OCI-LY1 (cell line): ENCODE results near the gene SNAI1.
A peak's percentile ranks its signal among the peaks of the same experiment; 100 is the strongest.

Experiments
- H2AFZ ChIP-seq: fragments of 200-600 bp; sonication (generic), shearing (Covaris generic); 2 replicates; pipeline ENCODE4 v1.6.0; 2014; ENCODE audit warnings: antibody characterized with exemption, mild to moderate bottlenecking, low read length
- H3F3A ChIP-seq: fragments of 200-600 bp; sonication (generic), shearing (Covaris generic); 2 replicates; pipeline ENCODE4 v1.6.0; 2014; ENCODE audit warnings: mild to moderate bottlenecking, antibody characterized with exemption, low read length, moderate library complexity; ENCODE audit not compliant: insufficient read depth
- H3K27ac ChIP-seq: fragments of 200-600 bp; sonication (generic); 2 replicates; pipeline ENCODE4 v1.5.1; 2014; ENCODE audit warnings: low read length, mixed run types, mild to moderate bottlenecking, low read depth; ENCODE audit not compliant: poor library complexity, severe bottlenecking
- H3K27me3 ChIP-seq: fragments of 200-600 bp; sonication (generic); 2 replicates; pipeline ENCODE4 v1.6.0; 2014; ENCODE audit warnings: antibody characterized with exemption, mild to moderate bottlenecking, low read length, moderate library complexity; ENCODE audit not compliant: insufficient read depth
- H3K36me3 ChIP-seq: fragments of 200-600 bp; sonication (generic); 2 replicates; pipeline ENCODE4 v1.6.1; 2014; ENCODE audit warnings: mild to moderate bottlenecking, antibody characterized with exemption, low read length, moderate library complexity, mixed read lengths; ENCODE audit not compliant: insufficient read depth
- H3K4me1 ChIP-seq: fragments of 200-600 bp; sonication (generic); 2 replicates; pipeline ENCODE4 v1.5.1; 2014; ENCODE audit warnings: mild to moderate bottlenecking, low read length, moderate library complexity; ENCODE audit not compliant: insufficient read depth, severe bottlenecking
- H3K4me2 ChIP-seq: fragments of 200-600 bp; sonication (generic), shearing (Covaris generic); 2 replicates; pipeline ENCODE4 v1.6.1; 2014; ENCODE audit warnings: low read length
- H3K4me3 ChIP-seq: fragments of 200-600 bp; sonication (generic); 2 replicates; pipeline ENCODE4 v1.5.1; 2014; ENCODE audit warnings: low read length, low read depth, mild to moderate bottlenecking, mixed read lengths; ENCODE audit not compliant: poor library complexity, severe bottlenecking
- H3K79me2 ChIP-seq: fragments of 200-600 bp; shearing (Covaris generic); 2 replicates; pipeline ENCODE4 v1.6.1; 2016; ENCODE audit warnings: mixed run types, low read length, mixed read lengths; ENCODE audit not compliant: insufficient read depth
- H3K9ac ChIP-seq: fragments of 200-600 bp; sonication (generic), shearing (Covaris generic); 2 replicates; pipeline ENCODE4 v1.6.1; 2014; ENCODE audit warnings: mild to moderate bottlenecking, low read length, mixed read lengths
- H3K9me2 ChIP-seq: fragments of 200-600 bp; sonication (generic), shearing (Covaris generic); 2 replicates; pipeline ENCODE4 v1.6.1; 2014; ENCODE audit warnings: low read depth, mild to moderate bottlenecking, low read length, mixed read lengths
- H3K9me3 ChIP-seq: fragments of 200-600 bp; shearing (Covaris generic); 2 replicates; pipeline ENCODE4 v1.6.1; 2014; ENCODE audit warnings: low read length, mixed read lengths
- H4K20me1 ChIP-seq: fragments of 200-600 bp; sonication (generic), shearing (Covaris generic); 2 replicates; pipeline ENCODE4 v1.6.0; 2016; ENCODE audit warnings: mild to moderate bottlenecking, low read length; ENCODE audit not compliant: insufficient read depth
- EZH2 ChIP-seq: fragments of 200-600 bp; sonication (generic), shearing (Covaris generic); IDR thresholded peaks from 2 replicates; pipeline ENCODE4 v1.8.0; 2017; ENCODE audit warnings: borderline replicate concordance, mixed run types, mild to moderate bottlenecking, antibody characterized with exemption, low read length, moderate library complexity, mixed read lengths
- TF ChIP-seq, protein P1 (sequence below): fragments of 200-600 bp; sonication (generic), shearing (Covaris generic); IDR thresholded peaks from 2 replicates; pipeline ENCODE4 v1.5.1; 2017; ENCODE audit warnings: mild to moderate bottlenecking, antibody characterized with exemption, low read length, moderate library complexity, mixed read lengths

Gene SNAI1

DNA sequence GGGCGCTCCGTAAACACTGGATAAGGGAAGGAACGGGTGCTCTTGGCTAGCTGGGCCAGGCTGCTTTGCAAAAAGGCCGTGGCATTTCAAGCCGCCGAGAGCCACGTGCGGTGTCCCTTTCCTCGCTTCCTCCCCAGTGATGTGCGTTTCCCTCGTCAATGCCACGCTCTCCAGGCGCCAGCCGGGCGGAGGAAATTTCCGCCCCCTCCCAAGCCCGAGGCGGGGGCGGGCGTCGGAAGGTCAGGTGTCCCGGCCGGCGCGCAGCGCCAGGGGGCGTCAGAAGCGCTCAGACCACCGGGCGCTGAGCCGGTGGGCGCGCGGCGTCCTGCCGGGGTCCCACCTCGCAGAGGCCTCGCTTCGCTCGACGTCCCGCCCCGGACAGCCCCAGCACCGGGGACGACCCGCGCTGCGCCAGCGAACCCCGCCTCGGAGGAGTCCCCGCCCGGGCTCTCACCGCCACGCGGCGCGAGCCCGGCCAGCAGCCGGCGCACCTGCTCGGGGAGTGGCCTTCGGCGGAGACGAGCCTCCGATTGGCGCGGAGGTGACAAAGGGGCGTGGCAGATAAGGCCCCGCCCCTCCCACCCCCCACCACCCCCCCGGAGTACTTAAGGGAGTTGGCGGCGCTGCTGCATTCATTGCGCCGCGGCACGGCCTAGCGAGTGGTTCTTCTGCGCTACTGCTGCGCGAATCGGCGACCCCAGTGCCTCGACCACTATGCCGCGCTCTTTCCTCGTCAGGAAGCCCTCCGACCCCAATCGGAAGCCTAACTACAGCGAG is at the start of gene SNAI1:
TSS of gene SNAI1 (plus strand) at position 635 of the 777 bp plus-strand sequence. CDS start at position 715, 80 bp downstream.
- peak within 1 kb of the TSS; percentile 61 for H3K9ac ChIP-seq
- no peaks in the 10 kb centered on the region; the same call in 1 of the 2 replicates for H3K27me3 ChIP-seq
- no peaks in the 10 kb centered on the region for H4K20me1 ChIP-seq
- H3K79me2 ChIP-seq = no peaks in the 10 kb centered on the region
- no peaks in the 10 kb centered on the region for H3K36me3 ChIP-seq
- no peaks in the 10 kb centered on the region for H3F3A ChIP-seq
- peak within 1 kb of the TSS; percentile 23 for H3K27ac ChIP-seq
- H2AFZ ChIP-seq = 0 out of 2 replicates have a peak within 1 kb of the TSS, but pooled peaks have one; percentile 30
- H3K4me2 ChIP-seq = peak within 1 kb of the TSS; percentile 88
- TF ChIP-seq EZH2 = no peak
- TF ChIP-seq, protein P1, sequence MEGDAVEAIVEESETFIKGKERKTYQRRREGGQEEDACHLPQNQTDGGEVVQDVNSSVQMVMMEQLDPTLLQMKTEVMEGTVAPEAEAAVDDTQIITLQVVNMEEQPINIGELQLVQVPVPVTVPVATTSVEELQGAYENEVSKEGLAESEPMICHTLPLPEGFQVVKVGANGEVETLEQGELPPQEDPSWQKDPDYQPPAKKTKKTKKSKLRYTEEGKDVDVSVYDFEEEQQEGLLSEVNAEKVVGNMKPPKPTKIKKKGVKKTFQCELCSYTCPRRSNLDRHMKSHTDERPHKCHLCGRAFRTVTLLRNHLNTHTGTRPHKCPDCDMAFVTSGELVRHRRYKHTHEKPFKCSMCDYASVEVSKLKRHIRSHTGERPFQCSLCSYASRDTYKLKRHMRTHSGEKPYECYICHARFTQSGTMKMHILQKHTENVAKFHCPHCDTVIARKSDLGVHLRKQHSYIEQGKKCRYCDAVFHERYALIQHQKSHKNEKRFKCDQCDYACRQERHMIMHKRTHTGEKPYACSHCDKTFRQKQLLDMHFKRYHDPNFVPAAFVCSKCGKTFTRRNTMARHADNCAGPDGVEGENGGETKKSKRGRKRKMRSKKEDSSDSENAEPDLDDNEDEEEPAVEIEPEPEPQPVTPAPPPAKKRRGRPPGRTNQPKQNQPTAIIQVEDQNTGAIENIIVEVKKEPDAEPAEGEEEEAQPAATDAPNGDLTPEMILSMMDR = peak; percentile 64
- H3K9me3 ChIP-seq = no peaks in the 10 kb centered on the region
- peak within 1 kb of the TSS; percentile 57 for H3K4me3 ChIP-seq
- peaks cover 41% of the 10 kb centered on the region for H3K4me1 ChIP-seq
- no peaks in the 10 kb centered on the region for H3K9me2 ChIP-seq

DNA sequence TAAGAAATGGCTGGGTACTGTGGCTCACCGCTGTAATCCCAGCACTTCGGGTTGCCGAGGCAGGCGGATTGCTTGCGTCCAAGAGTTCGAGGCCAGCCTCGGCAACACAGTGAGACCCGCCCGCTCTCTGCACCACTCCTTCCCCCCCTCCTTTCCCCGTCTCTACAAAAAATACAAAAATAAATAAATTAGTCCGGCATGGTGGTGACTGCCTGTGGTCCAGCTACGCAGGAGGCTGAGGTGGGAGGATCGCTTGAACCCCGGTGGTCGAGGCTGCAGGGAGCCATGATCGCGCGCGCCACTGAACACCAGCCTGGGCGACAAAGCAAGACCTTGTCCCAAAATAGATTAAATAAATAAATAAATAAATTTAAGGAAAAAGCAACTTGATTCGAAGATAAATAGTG is 47.0 kb upstream of the SNAI1 start:
- Histone ChIP-seq H3K27ac (peak overlapping the region; percentile 68), H3K9me2 (no peaks in the 10 kb centered on the region), H3K27me3 (no peaks in the 10 kb centered on the region), H3K4me2 (peak overlapping the region; percentile 60), H2AFZ (peak overlapping the region; percentile 80; the same call in 1 of the 2 replicates), H3K36me3 (peaks cover 14% of the 10 kb centered on the region; the same call in 1 of the 2 replicates), H3K9me3 (no peaks in the 10 kb centered on the region), H3K79me2 (peaks cover 38% of the 10 kb centered on the region), H3K9ac (peak overlapping the region; percentile 39), H3K4me1 (peaks cover 40% of the 10 kb centered on the region), H3F3A (peaks cover 12% of the 10 kb centered on the region), H3K4me3 (peak overlapping the region; percentile 92), H4K20me1 (no peaks in the 10 kb centered on the region)
- TF ChIP-seq, protein P1 = no peak
- TF ChIP-seq EZH2 = no peak

DNA sequence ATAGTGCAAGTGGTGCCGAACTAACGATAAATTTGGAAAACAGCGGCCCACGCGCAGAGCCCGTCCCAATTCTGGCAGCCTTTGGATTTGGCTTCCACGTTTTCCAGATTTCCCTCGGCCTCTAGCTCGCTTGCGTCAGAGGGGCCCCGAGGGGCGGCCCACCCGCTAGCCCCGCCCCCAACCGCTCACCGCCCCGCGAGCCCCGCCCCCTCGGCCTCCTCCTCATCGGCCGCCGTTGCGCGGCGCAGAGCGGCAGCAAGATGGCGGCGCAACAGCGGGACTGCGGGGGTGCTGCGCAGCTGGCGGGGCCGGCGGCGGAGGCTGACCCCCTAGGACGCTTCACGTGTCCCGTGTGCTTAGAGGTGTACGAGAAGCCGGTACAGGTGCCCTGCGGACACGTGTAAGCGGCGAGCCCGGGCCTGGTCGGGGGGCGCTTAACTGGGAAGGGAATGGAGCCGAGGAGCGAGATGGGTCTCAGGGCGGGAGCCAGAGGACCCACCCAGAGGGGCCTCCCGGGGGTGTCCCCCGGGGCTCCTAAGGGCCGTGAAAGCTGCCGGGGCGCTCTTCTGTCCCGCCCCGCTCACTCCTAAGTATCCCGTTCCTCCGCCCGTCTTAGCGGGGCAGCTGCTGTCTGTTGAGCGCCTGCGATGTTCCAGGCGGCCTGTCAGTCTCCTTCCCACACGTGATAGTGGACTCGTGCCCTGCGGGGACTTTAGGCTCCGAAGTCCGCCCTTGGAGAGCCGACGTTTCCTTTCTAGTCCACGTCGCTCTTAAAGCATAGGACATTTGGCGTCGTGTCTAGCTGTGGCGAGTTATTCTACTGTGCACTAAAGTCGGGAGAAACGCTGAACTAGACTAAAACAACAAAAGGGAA is 46.4 kb upstream of the SNAI1 start, which contains the start of gene RNF114:
TSS of gene RNF114 (plus strand) at position 245 of the 874 bp plus-strand sequence. CDS start at position 261, 16 bp downstream.
- Histone ChIP-seq H3K9ac (peak within 1 kb of the TSS; percentile 89), H2AFZ (peak within 1 kb of the TSS; percentile 80; the same call in 1 of the 2 replicates), H3K4me2 (peak within 1 kb of the TSS; percentile 72), H3K79me2 (peaks cover 43% of the 10 kb centered on the region), H4K20me1 (no peaks in the 10 kb centered on the region), H3K4me1 (peaks cover 40% of the 10 kb centered on the region), H3K27me3 (no peaks in the 10 kb centered on the region), H3K36me3 (peaks cover 20% of the 10 kb centered on the region), H3K9me2 (no peaks in the 10 kb centered on the region), H3K27ac (peak within 1 kb of the TSS; percentile 68), H3F3A (peaks cover 12% of the 10 kb centered on the region), H3K9me3 (no peaks in the 10 kb centered on the region), H3K4me3 (peak within 1 kb of the TSS; percentile 92)
- no peak for TF ChIP-seq EZH2
